Smooth muscle cell of bladder (primary cell): ENCODE measurements around the gene SIGMAR1. TPM values are rescaled to one million over a fixed set of nuclear protein-coding genes. Genes with fewer than 3 reads are reported as not detected.

Experiments
- total RNA-seq: library from RNA; depleted of rRNA; stranded (reverse); fragments of >200 nt; gene quantifications from 2 replicates; pipeline ENCODE4 v1.2.3, GENCODE V29; 2014

SIGMAR1 gene
- 34.7 and 52.1 TPM in 2 replicates for total RNA-seq

DNA sequence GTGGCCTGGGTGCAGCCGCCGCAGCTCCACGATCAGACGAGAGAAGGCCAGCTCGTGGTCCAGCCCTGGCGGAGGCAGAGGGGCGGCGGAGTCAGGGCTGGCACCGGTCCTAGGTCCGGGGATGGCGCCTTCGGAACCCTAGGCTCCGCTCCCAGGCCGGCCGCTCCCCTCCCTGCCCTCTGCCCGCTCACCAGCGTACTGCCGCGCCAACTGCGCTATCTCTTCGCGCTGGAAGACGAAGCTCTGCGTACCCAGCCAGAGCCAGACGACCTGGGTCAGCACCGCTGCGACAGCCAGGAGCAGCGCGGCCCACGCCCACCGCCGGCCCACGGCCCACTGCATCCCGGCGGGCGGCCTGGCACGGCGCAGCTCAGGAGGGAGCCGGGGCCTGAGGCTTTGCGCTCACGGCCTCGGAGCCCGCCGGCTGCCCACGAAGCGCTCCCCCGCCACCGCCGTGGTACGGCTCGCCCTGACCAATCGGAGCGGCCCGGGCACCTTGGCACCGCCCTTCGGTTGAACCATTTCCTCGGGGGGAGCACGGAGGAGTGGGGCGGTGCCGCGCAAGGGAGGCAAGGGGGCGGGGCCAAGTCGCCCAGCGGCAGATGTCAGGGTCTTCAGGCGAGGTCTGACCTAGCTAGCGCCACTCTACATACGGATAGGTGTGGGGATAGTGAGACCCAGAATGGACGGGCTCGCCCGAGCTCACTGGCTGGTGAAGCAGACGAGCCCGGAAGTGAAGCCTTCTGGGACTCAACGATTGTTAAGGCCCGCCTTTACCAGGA is at the start of gene SIGMAR1:
Gene SIGMAR1 (minus strand): TSS at position 432 of the 782 bp plus-strand sequence. CDS start 90 bp downstream, at position 342.

DNA sequence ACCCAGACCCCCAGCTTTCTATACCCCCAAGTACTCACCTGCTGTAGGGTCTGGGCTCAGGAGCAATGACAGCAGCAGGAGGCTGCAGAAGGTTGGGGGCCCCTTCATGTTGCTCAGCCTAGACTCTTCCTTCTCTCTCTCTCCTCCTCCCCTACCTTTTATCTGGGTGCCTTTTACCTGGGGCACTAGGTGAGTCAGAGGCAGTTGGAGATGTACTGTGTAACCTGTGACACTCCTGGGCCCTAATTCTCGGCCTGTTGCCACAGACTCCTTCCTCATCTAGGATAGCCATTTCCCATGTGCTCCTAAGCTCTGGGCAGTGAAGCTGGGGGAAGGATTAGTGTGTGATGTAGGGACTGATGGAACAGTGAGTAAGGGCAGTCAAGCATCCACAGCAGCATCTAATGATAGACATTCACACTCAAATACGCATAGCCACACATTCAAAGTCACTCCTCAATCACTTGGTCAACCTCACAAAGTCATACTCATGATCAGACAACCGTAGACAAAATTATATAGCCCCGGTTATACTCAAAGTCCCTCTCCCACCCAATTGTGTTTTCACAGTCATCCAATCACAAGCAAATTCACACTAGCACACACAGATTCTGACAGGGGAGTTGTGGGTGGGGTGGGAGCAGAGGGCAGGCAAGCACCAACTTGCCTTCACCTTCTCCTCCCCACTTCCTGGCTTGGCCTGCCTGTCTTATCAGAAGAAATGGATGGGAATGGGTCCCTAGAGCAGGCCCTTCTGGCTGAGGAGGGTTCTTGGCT is 25.1 kb upstream of the SIGMAR1 start, which contains the start of gene CCL27:
Gene CCL27 (minus strand): TSS at position 132 of the 777 bp plus-strand sequence. CDS start 24 bp downstream, at position 108.

DNA sequence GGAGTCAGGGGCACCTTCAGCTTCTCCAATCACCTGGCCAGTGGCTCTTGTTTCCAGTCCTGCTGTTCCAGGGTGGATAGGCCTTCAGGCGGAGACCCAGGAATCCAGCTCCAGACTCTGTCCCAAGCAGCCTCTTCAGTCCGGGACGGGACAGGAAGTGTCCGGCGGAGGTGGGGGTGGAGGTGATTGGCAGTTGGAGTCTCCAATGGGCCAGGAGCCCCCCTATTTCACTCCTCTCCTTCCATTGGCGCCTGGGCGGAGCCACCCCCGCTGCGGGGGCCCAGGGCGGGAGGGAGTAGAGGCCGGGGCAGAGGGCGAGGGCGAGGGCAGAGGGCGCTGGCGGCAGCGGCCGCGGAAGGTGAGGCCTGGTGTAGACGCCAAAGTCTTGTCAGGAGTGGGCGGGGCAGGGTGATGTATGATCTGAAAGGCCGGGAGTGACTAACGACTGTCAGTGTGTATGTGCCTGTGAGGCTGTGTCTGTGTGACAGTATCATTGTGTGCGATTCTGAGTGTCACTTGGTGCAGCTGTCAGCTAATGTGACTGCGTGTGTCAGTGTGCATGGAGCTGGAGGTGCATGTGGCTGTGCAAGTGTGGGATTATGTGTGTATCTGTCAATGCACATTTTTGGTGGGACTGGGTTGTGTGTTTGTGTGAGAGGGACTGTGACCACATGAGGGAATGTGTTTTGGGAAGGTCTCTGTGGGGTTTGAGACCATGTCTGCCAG is 14.5 kb upstream of the SIGMAR1 start, which contains the start of gene IL11RA:
Gene IL11RA (plus strand): TSS at position 310 of the 726 bp plus-strand sequence. CDS start 3,033 bp downstream, outside the sequence.

DNA sequence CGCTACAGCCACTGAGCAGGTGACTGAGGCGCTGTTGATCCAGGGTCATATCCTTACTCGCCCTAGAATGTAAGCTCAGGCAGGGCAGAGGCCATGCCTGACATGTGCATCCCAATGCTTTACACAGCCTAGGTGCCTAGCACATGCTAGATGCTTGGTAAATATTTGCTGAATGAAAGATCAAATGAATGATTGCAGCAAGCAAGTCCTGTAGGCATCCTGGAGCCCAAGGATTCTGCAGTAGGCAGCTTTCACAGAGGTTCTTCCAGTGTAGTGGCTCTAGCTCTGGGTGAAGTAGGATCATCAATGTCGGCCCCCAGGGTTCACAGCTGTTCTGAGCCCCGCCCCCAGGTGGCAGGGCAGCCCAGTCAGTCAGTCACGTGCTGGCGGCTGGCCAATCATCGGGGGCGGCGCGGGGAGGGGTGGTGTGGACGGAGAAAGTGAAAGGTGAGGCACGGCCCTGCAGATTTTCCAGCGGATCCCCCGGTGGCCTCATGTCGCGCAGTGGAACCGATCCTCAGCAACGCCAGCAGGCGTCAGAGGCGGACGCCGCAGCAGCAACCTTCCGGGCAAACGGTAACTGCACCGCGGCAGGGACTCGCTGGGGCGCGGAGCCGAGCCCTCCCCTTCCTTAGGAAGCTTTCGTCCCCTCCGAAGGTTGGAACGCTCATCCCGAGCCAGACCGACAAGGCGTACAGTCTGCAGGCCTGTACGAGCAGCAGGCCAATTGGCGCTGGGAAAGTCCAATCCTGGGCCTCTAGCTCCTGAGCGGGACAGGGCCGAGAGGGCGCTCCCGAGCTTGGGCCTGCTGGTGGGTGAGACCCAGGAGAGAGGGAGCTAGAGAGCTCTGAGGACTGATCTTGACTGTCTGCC is 8.9 kb upstream of the SIGMAR1 start, which contains the start of gene GALT:
Gene GALT (plus strand): TSS at position 465 of the 873 bp plus-strand sequence. CDS start 30 bp downstream, at position 495.

DNA sequence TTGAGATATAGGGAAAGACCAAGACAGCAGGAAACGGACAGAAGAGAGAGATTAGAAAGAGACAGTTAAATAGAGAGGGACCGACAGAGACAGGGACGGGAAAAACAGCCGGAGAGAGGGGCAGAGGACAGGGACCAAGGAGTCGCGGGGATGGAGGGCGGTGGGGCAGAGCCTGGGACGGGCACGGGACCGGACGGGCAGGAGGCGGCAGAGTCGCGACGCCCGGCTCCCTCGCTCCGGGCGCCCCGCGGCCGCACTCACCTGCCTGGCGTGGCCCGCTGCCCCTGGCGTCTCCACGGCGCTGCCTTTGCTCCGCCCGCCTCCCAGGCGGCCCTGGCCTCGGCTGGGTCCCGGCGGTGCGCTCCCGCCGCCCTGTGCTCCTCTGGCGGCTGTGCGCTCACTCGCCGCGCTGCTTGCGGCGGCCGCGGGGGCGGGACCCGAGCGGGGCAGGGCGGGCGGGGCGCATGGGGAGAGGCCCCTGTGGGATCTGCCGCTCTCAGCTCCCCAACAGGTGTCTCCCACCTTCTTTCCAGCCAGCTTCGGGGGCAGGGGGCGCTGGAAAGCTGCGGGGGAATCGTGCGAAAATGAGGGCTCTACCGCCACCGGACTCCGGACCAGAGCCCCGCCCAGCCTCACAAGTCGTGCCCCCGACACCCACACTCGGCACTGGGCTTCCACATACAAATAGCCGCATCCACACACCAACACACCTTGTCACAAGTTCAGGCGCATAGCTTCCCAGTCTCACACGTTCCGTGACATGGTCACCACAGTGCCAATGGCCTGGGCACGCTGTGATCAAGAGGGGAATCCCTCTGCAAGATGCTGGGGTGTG is 8.7 kb downstream of the SIGMAR1 start, which contains the start of gene ARID3C:
Gene ARID3C (minus strand): TSS at position 411 of the 835 bp plus-strand sequence. CDS start 1,052 bp downstream, outside the sequence.

DNA sequence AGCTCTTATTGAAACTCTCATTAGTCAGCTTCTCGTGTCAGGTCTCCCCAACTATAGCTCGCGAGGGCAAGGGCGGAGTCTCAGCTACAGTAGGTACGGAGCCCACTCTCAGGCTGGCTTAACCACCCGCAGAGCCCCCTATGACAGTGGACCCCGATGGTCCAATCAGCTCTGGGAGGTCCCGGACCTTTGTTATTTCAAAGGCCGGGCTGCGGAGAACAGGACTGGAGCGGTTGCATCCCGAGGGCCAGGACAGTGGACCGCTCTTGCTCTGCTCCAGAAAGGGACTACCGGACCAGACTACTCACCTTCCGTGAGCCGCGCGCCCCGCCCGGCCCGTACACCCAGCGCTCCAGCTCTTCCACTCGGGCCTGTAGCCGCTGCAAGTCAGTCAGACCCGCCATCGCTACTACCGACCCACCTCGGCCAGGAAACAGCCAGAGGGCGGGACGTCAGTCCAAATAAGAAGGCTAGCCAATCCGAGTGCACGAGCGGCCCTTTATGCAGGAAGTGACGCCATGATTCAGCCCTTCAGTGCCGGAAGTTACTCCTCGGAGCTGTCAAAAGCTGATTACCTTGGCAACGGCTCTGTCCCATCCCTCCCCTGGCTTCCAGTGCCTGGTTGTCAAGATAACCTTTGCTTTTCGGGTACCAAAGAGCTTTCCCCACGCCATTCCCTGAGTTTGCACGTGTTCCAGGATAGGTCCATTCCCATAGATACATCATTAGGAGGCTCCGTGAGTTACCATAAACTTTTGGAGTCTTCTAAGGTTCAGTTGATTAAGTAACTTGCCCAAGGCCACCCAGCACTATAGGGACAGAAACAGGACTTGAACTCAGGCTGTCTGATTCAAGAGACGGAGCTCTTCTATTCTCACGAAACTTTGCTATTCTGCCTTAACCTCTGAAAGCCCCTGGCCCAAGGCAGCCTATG is 17.3 kb downstream of the SIGMAR1 start, which contains the start of gene DCTN3:
Gene DCTN3 (minus strand): TSS at position 435 of the 934 bp plus-strand sequence. CDS start 31 bp downstream, at position 404.

DNA sequence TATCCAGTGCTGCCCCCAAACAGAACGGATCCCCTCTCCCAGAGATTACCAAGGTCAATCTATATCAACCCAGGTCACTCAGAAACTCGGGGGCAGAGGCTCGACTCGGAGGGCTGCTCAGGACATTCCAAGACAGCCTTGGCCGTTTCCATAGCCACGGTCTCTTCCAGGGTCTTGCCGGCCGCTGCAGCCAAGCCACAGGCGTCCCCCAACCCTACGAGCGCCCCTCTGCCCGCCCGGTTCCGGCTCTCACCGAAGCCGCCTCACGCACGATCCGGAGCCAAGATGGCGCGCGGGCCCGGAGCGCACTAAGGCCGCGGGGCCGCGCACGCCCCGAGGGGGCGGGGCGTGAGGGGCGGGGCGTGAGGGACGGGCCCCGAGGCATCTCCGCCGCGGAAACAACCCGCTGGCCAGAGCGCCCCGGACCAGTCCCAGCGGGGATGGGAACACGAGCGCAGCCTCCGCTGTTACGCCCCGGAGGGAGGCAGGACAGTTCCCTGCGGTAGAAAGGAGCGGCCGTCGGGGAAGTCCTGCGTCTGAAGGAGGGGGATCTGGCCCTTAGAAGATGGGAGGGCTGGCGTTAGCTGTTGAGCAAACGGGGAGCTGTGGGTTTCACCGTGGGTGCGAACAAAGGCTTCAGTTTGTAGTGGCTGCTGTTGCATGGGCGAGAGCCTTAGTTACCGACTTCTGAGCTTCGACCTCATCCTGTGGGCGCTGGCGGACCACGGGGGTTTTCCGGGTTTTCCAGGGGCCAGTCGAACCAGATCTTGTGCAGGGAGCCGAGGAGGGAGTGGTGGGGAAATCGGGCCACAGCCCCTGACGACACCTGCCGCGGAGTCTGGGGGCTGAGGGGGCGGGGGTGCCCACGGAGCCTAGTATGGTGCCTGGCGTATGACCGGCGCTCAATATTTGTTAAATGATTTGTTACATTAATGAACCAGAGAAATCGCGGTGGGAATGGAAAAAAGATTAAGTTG is 25.5 kb downstream of the SIGMAR1 start, which contains the start of gene RPP25L:
Gene RPP25L (minus strand): TSS at position 287 of the 977 bp plus-strand sequence. CDS start 801 bp downstream, outside the sequence.

DNA sequence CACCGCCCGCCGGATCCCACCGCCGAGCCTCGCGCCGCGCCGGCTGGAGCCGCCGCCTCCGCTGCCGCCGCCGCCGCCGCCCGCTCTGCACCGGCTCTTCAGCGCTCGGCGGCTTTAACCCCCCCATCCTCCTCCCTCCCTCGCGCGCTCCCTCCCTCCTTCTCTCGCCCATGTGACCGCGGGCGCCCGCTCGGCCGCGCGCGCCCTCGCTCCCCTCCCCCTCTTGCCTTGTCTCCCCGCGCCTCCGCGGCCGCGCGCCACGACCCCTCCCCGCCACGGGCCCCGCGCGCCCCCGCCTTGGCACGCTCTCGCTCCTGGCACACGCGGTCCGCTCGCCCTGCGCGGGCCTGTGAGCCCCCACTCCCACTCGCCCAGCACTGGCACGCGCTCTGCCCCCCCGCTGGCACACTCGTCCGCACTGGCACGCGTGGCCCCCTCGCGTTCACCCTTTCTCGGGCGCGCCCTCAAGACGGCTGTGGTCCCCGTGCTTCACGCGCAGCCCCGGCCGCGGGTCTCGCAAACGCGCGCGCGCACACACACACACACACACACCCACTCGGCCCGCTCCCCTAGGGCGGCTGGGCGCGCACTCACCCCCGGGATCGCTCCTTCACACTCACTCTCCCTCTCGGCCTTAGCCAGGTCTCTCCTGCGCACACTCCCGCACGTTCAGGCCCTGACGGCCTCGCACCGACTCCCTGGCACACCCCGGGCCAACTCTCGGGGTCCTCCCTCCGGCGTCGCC is 47.8 kb downstream of the SIGMAR1 start, which contains the start of gene CNTFR:
Gene CNTFR (minus strand): TSS at position 89 of the 745 bp plus-strand sequence. CDS start 20,743 bp downstream, outside the sequence.

Other genes with a start within 250 kb of the SIGMAR1 start
- gene FAM219A, start 179.2 kb downstream of the SIGMAR1 start, total RNA-seq, result 3.7 and 6.9 TPM in 2 replicates
- not detected in 2 replicates for gene DNAI1, start 179.0 kb downstream of the SIGMAR1 start, total RNA-seq
- not detected in 2 replicates for gene ENHO, start 114.8 kb downstream of the SIGMAR1 start, total RNA-seq
- under 0.01 TPM in 1 of 2 replicates, not detected in the other for gene CNTFR, start 48.1 kb downstream of the SIGMAR1 start, total RNA-seq
- 24.8 and 25.9 TPM in 2 replicates for gene RPP25L, start 25.7 kb downstream of the SIGMAR1 start, total RNA-seq
- 105 and 113 TPM in 2 replicates for gene DCTN3, start 17.3 kb downstream of the SIGMAR1 start, total RNA-seq
- 0.09 and 0.14 TPM in 2 replicates for gene ARID3C, start 8.7 kb downstream of the SIGMAR1 start, total RNA-seq
- gene GALT, start 8.9 kb upstream of the SIGMAR1 start, total RNA-seq, result 24.3 and 29.8 TPM in 2 replicates
- 8.8 and 14.1 TPM in 2 replicates for gene IL11RA, start 14.4 kb upstream of the SIGMAR1 start, total RNA-seq
- not detected in 2 replicates for gene CCL27, start 24.9 kb upstream of the SIGMAR1 start, total RNA-seq
- not detected in 2 replicates for gene CCL19, start 53.5 kb upstream of the SIGMAR1 start, total RNA-seq
- not detected in 2 replicates for gene CCL21, start 72.3 kb upstream of the SIGMAR1 start, total RNA-seq